Cardiac fibroblast (primary cell): ENCODE measurements around the gene FPGT.

ENCODE experiments used
- DNase-seq, 2 donors: peaks; one replicate each; pipeline versions ENCODE4 v3.0.0 to v3.0.0-alpha.2; 2010; ENCODE audit warnings: low read depth in 2 of 2
- H3K4me3 ChIP-seq, 2 donors: replicated peaks in 1 of 2; 1 replicate in 1 of 2; 2 replicates in 1 of 2; pipeline ENCODE4 v1.5.1; 2011; ENCODE audit warnings: low read depth in 2 of 2, low read length in 2 of 2, mild to moderate bottlenecking in 2 of 2, moderate library complexity in 1 of 2
- TF ChIP-seq, protein P1 (sequence below): IDR thresholded peaks from one replicate; pipeline ENCODE4 v1.5.1; 2011; ENCODE audit warnings: low read depth, mild to moderate bottlenecking, low read length, inconsistent platforms

Gene FPGT

DNA sequence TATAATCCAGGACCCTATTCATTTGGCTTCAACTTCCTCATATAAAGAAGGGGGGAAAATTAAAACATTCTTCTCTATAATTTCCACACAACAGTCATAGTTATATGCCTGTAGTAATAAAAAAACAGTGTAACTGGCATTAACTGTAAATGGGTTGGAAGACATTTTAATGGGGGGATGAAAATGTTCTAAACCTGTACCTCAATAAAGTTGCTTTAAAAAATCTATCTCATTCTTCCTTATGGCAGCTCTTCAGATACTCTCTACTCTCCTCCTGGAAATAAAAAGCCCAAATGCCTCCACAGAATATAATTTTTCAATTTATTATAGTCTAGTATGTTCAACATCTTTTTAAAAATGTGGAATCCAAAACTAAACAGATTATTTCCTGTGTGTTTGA lies 2.7 kb upstream of the FPGT start:
- no peak for DNase-seq
- TF ChIP-seq, protein P1, sequence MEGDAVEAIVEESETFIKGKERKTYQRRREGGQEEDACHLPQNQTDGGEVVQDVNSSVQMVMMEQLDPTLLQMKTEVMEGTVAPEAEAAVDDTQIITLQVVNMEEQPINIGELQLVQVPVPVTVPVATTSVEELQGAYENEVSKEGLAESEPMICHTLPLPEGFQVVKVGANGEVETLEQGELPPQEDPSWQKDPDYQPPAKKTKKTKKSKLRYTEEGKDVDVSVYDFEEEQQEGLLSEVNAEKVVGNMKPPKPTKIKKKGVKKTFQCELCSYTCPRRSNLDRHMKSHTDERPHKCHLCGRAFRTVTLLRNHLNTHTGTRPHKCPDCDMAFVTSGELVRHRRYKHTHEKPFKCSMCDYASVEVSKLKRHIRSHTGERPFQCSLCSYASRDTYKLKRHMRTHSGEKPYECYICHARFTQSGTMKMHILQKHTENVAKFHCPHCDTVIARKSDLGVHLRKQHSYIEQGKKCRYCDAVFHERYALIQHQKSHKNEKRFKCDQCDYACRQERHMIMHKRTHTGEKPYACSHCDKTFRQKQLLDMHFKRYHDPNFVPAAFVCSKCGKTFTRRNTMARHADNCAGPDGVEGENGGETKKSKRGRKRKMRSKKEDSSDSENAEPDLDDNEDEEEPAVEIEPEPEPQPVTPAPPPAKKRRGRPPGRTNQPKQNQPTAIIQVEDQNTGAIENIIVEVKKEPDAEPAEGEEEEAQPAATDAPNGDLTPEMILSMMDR: no peak
- H3K4me3 ChIP-seq: no peak overlapping the region

DNA sequence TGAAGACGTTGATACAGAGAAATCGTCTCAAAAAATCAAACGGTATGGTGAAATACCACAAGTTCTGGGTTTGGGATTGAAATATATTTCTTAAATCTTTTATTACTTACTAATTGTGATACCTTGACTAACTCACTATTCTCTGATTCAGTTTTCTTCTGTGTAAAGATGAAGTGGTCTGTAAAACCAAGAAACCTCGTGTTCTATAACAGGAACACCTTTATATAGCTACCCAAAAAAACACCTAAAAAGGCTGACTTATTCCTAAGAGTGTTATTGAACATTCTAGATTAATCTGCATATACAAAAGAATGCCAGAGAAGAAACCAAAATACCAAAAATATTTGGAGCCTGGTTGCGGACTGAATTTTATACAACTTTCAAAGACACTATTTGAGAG lies 787 bp upstream of the FPGT start:
- TF ChIP-seq, protein P1: no peak
- peak overlapping the region; percentile 70 to 72 for H3K4me3 ChIP-seq
- DNase-seq: no peak

DNA sequence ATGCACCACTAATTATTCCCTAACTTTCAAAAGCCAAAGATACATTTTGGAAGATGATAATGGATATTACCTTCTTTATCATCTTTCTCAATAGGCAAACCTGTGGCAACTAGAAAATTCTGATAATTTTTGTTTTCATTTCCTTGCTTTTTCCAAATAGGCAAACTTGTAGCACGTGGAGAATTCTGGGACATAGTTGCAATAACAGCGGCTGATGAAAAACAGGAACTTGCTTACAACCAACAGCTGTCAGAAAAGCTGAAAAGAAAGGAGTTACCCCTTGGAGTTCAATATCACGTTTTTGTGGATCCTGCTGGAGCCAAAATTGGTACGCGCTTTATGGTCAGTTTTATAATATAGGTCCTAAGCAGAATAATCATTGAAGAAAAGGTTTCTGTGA lies 1.5 kb downstream of the FPGT start:
- TF ChIP-seq, protein P1: no peak
- H3K4me3 ChIP-seq: no peak overlapping the region
- peak; percentile 14 to 20 for DNase-seq

DNA sequence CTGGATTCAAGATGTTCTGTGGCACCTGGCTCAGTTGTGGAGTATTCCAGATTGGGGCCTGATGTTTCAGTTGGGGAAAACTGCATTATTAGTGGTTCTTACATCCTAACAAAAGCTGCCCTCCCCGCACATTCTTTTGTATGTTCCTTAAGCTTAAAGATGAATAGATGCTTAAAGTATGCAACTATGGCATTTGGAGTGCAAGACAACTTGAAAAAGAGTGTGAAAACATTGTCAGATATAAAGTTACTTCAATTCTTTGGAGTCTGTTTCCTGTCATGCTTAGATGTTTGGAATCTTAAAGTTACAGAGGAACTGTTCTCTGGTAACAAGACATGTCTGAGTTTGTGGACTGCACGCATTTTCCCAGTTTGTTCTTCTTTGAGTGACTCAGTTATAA lies 7.2 kb downstream of the FPGT start:
- DNase-seq: peak; percentile 8 to 14
- no peak overlapping the region for H3K4me3 ChIP-seq
- TF ChIP-seq, protein P1: no peak

DNA sequence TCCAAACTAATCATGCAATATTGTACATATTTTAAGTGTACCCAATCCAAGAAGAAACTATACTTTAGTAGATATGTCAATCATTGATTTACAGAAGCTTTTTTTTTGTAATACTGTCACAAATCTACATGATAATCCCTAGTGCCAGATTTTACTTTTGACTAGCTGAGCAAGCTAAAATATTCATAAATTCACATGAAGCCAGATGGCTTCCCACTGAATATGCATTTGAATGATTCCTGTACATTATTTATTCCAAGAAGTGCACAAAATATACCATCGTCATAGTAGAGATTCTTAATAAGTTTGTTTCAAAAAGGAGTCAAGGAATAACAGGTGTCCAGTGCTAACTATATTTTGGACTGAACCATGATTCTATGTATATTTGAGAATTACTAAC lies 17.2 kb downstream of the FPGT start:
- no peak for DNase-seq
- H3K4me3 ChIP-seq: no peak overlapping the region
- TF ChIP-seq, protein P1: no peak

DNA sequence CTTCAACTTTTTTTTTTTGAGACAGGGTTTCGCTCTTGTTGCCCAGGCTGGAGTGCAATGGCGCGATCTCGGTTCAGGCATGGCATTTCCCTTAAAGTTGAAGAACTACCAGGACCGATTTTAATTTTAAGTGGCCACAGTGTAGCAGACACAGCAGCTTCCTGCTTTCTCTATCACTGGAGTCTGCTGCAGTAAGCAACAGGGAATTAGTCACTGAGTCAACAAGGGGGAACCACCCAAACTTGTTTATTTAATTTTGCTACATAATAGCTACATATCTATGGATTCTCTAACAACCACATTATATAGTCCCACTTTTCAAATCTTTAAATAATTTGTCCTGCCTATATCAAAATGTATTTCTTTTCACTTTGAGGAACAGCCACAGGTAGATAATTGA lies 24.7 kb downstream of the FPGT start:
- peak in 1 of 2 donors; percentile 23 for DNase-seq
- TF ChIP-seq, protein P1: no peak
- H3K4me3 ChIP-seq: no peak overlapping the region

DNA sequence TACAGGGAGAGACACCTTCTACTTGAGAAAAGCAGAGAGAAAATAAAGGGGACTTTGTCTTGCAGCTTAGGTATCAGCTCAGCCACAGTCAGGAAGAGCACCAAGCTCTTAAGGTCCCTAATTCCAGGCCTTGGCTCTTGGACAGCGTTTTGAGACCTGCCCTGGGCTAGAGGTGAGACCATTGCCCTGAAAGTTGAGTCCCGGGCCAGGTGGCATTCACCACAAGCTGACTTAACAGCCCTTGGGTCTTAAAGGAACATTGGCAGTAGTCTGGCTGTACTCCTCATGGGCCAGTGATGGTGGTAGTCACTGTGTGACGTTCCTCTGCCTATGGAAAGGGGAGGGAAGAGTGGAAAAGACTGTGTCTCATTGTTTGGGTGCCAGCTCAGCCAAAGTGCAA lies 25.4 kb downstream of the FPGT start:
- H3K4me3 ChIP-seq: no peak overlapping the region
- TF ChIP-seq, protein P1: no peak
- no peak for DNase-seq
